Upper lobe of right lung (tissue), 1 donor: Measurements from ENCODE around the gene PRDX3. TPM values are rescaled to one million over a fixed set of nuclear protein-coding genes. Genes with fewer than 3 reads are reported as not detected.

Experiments
- ATAC-seq: fragments of 200-7000 bp; cut with Tn5 transposase; one replicate; pipeline ENCODE4 v1.9.1; 2020; ENCODE audit warnings: mild to moderate bottlenecking, moderate library complexity
- DNase-seq: peaks from one replicate; pipeline ENCODE4 v3.0.0-alpha.2; 2020
- H3K27ac ChIP-seq: fragments of 200-600 bp; one replicate; pipeline ENCODE4 v1.8.0; 2022
- H3K27me3 ChIP-seq: fragments of 200-600 bp; one replicate; pipeline ENCODE4 v1.8.0; 2022; ENCODE audit warnings: mild to moderate bottlenecking
- H3K36me3 ChIP-seq: fragments of 200-600 bp; one replicate; pipeline ENCODE4 v1.8.0; 2022
- H3K4me1 ChIP-seq: fragments of 200-600 bp; one replicate; pipeline ENCODE4 v1.8.0; 2022
- H3K4me3 ChIP-seq: fragments of 200-600 bp; one replicate; pipeline ENCODE4 v1.8.0; 2022; ENCODE audit warnings: mild to moderate bottlenecking
- H3K9me3 ChIP-seq: fragments of 200-600 bp; one replicate; pipeline ENCODE4 v1.8.0; 2022
- intact Hi-C: fragments of 100-400 bp; cut with DNase I; formaldehyde crosslinking; loops from one replicate; pipeline ENCODE4 v1.11.0; 2022
- total RNA-seq: library from RNA; stranded (reverse); fragmentation: NEBNext Ultra II Directional; extraction: Animal tissue kit (Norgen Biotek cat#: 25700); gene quantifications from one replicate; pipeline ENCODE4 v1.2.1, GENCODE V29; 2021
- TF ChIP-seq, protein P1 (sequence below): fragments of 200-600 bp; IDR thresholded peaks from one replicate; pipeline ENCODE4 v1.8.0; 2022; ENCODE audit warnings: antibody characterized with exemption
- donor health status: DM: no; HTN: yes; CAD: no; lungs with severe emphysema.

The PRDX3 gene
- total RNA-seq, 1 donor from 2014 or later: 76.7 TPM

DNA sequence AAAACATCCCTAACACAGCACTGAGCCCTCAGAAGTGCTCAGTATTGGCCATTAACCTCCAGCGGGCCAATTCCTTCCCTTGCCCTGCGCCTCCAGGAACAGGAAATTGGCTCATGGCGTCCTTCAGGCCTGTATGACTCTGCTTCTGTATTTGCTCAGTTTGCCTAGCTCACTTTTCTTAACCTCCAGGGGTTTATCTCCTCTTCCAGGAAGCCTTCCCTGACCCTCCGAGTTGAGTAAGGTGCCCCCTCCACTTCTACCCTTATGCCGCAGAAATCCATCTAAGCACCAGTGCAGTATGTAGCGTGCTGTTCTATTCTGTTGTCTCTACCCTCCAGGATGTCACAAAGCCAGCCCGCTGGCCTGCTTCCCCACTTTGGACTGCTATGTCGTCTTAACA, 12.0 kb downstream of the PRDX3 start:
- Histone ChIP-seq H3K27me3 (no peaks in the 10 kb centered on the region), H3K36me3 (peaks cover 44% of the 10 kb centered on the region), H3K4me3 (no peak overlapping the region), H3K4me1 (peaks cover 8% of the 10 kb centered on the region), H3K27ac (peak overlapping the region; percentile 91), H3K9me3 (no peaks in the 10 kb centered on the region)
- DNase-seq (no peak), ATAC-seq (no peak)
- intact Hi-C loops: no loop called here
- TF ChIP-seq, protein P1, sequence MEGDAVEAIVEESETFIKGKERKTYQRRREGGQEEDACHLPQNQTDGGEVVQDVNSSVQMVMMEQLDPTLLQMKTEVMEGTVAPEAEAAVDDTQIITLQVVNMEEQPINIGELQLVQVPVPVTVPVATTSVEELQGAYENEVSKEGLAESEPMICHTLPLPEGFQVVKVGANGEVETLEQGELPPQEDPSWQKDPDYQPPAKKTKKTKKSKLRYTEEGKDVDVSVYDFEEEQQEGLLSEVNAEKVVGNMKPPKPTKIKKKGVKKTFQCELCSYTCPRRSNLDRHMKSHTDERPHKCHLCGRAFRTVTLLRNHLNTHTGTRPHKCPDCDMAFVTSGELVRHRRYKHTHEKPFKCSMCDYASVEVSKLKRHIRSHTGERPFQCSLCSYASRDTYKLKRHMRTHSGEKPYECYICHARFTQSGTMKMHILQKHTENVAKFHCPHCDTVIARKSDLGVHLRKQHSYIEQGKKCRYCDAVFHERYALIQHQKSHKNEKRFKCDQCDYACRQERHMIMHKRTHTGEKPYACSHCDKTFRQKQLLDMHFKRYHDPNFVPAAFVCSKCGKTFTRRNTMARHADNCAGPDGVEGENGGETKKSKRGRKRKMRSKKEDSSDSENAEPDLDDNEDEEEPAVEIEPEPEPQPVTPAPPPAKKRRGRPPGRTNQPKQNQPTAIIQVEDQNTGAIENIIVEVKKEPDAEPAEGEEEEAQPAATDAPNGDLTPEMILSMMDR: no peak

DNA sequence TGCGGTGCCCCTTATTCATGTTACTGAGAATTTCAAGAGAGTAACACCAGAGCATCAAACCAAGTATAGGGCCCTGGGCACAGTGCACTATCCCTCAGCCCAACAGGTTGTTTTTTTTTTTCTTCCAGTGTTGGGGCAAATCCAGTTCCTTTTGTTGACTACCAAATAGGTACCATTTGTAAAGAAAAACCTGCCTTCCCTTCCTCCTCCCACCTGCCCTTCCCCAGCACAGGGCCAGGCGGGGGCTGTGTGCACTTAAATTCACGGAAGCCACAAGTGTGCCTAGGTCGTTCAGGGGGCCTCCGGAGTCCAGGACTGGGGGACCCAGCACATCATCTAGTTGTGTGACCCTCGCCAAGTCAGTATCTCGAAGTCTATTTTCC, 12.5 kb downstream of the PRDX3 start:
- no peak for ATAC-seq
- Histone ChIP-seq H3K4me1 (peaks cover 8% of the 10 kb centered on the region), H3K36me3 (peaks cover 39% of the 10 kb centered on the region), H3K27me3 (no peaks in the 10 kb centered on the region), H3K9me3 (no peaks in the 10 kb centered on the region), H3K4me3 (peak overlapping the region; percentile 83), H3K27ac (peak overlapping the region; percentile 91)
- intact Hi-C loops: no loop called here
- DNase-seq: peak; percentile 52
- TF ChIP-seq, protein P1: no peak

DNA sequence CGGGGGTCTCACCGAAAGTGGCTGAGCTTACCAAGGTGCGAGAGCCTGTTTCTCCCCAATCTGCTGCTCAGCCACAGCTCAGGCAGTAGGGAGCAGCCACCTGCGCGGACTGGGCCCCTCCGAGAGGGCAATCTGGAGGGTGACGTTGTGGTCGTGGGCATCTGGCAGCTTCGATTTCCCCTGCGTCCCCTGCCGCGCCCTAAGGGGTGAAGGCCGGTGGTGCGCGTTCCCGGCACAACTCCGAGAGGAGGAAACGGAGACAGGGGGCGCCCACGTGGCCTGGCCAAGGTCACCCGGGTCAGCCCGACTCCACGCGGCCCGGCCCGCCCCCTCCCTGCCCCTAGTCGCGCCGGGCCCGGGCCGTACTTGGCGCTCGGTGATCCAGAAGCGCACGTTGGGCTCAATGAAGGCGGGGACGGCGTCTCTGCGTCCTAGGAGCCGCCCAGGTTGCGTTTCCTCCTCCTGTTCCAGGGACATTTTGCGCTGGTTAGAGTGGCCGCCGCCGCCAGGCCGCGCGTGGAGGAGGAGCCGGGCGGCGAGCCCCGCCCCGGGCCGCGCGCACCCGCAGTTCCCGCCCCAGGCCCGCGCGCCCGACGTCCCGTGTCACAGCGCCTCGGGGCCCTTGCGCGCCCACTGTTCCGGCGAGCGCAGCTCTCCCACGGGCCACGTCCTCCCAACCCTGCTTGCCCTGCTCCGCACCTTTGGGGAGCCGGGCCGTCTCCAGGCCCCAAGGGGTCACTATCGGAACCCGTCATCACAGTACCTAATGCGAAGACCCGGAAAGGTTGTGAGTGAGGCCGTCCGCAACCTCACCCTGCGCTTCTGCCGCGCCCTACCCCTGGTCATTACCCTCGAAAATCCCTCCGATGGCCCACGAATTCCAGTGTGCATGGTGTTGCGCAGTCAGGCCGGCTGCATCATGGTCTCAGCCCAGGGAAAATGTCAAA, 13.2 kb downstream of the PRDX3 start, which contains the start of gene SFXN4:
SFXN4 (minus strand) TSS at position 544 of the 947 bp plus-strand sequence; CDS start at position 477, 67 bp downstream.
- intact Hi-C loops: no loop called here
- Histone ChIP-seq H3K36me3 (peaks cover 34% of the 10 kb centered on the region), H3K4me1 (peaks cover 8% of the 10 kb centered on the region), H3K27ac (peak within 1 kb of the TSS; percentile 91), H3K4me3 (peak within 1 kb of the TSS; percentile 83), H3K9me3 (no peaks in the 10 kb centered on the region), H3K27me3 (no peaks in the 10 kb centered on the region)
- TF ChIP-seq, protein P1: peak; percentile 5
- peak; percentile 92 for DNase-seq
- peak; percentile 99 for ATAC-seq

DNA sequence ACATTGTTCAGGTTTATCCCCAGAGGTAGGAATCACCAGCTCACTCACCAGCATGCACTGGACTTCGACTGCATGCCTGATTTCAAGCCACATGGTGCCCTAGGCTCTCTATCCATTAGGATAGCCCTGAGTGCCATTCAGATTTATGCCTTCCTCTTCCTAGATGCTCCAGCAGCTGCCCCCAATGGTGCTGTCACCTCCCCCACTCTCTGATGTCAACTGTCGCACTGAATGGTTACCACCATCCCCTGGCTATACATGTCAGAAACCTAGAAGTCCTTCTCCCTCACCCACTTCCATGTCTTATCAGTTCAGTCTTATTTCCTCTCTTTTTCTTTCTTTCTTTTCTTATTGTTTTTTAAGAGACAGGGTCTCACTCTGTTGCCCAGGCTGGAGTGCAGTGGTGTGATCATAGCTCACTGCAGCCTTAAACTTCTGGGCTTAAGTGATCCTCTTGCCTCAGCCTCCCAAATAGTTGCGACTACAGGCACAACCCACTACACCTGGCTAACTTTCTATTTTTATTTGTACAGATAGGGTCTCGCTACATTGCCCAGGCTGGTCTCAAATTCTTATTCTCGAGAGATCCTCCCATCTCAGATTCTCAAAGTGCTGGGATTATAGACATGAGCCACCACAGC, 16.0 kb downstream of the PRDX3 start:
- TF ChIP-seq, protein P1: no peak
- H3K36me3 ChIP-seq: peaks cover 32% of the 10 kb centered on the region
- ATAC-seq (no peak), DNase-seq (no peak)
- H3K4me1 ChIP-seq: peaks cover 8% of the 10 kb centered on the region
- H3K9me3 ChIP-seq: no peaks in the 10 kb centered on the region
- no peaks in the 10 kb centered on the region for H3K27me3 ChIP-seq
- H3K27ac ChIP-seq: no peak overlapping the region
- intact Hi-C loops: no loop called here
- no peak overlapping the region for H3K4me3 ChIP-seq

DNA sequence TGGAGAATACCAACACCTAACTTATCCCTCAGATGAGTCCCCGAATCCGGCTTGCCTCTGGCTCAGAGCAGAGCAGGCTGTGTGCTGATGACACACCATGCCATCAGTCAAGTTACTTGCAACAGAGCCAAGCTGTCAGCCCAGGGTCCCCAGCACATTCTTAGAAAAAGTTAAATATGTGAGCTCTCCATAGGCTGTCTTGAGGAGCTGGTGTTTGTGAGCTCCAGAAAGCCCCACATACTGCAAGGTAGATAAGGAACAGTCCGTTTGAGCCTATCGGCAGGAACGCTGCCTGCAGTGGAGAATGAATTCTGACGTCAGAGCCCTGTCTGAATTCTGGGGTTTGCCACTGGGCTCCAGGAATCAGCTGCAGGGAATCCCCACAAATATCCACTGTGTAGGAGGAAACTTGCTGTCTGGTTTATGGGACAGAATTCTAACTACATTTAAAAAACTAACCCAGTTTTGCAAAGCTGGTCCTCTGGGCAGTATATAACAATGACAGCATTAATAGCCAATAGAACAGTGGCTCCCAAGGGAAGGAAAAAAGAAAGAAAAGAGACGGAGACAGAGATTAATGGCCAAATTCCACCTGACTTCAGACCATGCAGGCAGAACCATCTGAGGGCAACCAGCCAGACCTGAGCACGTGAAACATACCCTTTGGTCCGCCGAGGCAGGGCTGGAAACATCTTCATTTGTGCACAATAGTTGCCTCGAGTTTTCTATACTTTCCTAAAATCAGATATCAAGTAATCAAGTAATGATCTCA, 16.7 kb downstream of the PRDX3 start:
- no peak overlapping the region for H3K4me3 ChIP-seq
- H3K27ac ChIP-seq: no peak overlapping the region
- peaks cover 32% of the 10 kb centered on the region for H3K36me3 ChIP-seq
- no peaks in the 10 kb centered on the region for H3K9me3 ChIP-seq
- ATAC-seq (no peak), DNase-seq (no peak)
- H3K4me1 ChIP-seq: peaks cover 8% of the 10 kb centered on the region
- intact Hi-C loops: no loop called here
- TF ChIP-seq, protein P1: no peak
- H3K27me3 ChIP-seq: no peaks in the 10 kb centered on the region
